Left kidney (tissue), 8 donors: ENCODE results near the gene PARP12. TPM values are rescaled to one million over a fixed set of nuclear protein-coding genes. Genes with fewer than 3 reads are reported as not detected.
A peak's percentile ranks its signal among the peaks of the same experiment; 100 is the strongest.
"Not testable (repeated sequence)": the region's sequence is repeated elsewhere in the genome, so short reads cannot be mapped to it uniquely, and the experiment has no call there.

ENCODE experiments used
- DNase-seq: peaks from one replicate; pipeline ENCODE4 v3.0.0-alpha.2; 2013
- long read RNA-seq, 8 donors: transcript quantifications; one replicate each; lab custom pipeline, GENCODE V29; 2026
- polyA plus RNA-seq: library from polyadenylated mRNA; unstranded; fragments of 120-200 nt; gene quantifications from one replicate; pipeline ENCODE4 v1.2.1, GENCODE V29; 2013; ENCODE audit not compliant: insufficient read length

Gene PARP12, protein sequence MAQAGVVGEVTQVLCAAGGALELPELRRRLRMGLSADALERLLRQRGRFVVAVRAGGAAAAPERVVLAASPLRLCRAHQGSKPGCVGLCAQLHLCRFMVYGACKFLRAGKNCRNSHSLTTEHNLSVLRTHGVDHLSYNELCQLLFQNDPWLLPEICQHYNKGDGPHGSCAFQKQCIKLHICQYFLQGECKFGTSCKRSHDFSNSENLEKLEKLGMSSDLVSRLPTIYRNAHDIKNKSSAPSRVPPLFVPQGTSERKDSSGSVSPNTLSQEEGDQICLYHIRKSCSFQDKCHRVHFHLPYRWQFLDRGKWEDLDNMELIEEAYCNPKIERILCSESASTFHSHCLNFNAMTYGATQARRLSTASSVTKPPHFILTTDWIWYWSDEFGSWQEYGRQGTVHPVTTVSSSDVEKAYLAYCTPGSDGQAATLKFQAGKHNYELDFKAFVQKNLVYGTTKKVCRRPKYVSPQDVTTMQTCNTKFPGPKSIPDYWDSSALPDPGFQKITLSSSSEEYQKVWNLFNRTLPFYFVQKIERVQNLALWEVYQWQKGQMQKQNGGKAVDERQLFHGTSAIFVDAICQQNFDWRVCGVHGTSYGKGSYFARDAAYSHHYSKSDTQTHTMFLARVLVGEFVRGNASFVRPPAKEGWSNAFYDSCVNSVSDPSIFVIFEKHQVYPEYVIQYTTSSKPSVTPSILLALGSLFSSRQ
- polyA plus RNA-seq = 22.2 TPM
- long read RNA-seq, donor 1 = 0 reads
- long read RNA-seq, donor 2, partial matches to known transcripts = 0 of 2 reads
- long read RNA-seq, donor 2, other reads (novel, unspliced or antisense) = 0 of 2 reads
- long read RNA-seq, donor 3 = 0 reads
- long read RNA-seq, donor 4 = 0 reads
- long read RNA-seq, donor 5, partial matches to known transcripts = 0 of 2 reads
- long read RNA-seq, donor 5, other reads (novel, unspliced or antisense) = 0 of 2 reads
- long read RNA-seq, donor 6, partial matches to known transcripts = 0 of 1 reads
- long read RNA-seq, donor 6, other reads (novel, unspliced or antisense) = 0 of 1 reads
- long read RNA-seq, donor 7, partial matches to known transcripts = 0 of 1 reads
- long read RNA-seq, donor 7, other reads (novel, unspliced or antisense) = 0 of 1 reads
- long read RNA-seq, donor 8, partial matches to known transcripts = 0 of 2 reads
- long read RNA-seq, donor 8, other reads (novel, unspliced or antisense) = 0 of 2 reads

DNA sequence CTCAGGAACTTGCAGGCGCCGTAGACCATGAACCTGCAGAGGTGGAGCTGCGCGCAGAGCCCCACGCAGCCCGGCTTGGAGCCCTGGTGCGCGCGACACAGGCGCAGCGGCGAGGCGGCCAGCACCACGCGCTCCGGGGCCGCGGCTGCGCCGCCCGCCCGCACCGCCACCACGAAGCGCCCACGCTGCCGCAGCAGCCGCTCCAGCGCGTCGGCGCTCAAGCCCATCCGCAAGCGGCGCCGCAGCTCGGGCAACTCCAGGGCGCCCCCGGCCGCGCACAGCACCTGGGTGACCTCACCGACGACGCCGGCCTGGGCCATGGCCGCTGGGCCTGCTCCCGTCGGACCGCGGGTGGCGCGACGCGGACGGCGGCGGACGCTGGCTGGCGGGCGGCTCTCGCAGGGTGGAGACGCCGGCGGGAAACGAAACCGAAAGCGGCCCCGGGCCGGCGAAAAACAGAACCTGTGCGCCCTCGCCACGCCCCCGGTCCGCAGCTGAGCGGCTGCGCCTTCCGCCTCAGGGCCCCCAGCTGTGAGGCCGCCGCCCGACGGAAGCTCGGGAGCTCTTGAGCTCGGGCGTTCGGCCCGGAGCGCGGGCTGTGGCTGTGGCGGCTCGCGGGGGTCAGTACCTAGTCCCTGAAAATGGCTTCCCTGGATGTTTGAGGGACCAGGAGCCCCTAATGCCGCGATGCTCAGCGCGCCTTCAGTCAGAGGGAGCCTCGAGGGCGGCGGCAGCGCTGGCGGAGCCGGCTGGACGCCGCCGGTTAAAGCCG, at the start of gene PARP12:
Gene PARP12, minus strand, starts transcription at position 424 of the 772 bp plus-strand sequence. Its CDS starts 104 bp downstream, at position 320.
- DNase-seq = peak; percentile 61

DNA sequence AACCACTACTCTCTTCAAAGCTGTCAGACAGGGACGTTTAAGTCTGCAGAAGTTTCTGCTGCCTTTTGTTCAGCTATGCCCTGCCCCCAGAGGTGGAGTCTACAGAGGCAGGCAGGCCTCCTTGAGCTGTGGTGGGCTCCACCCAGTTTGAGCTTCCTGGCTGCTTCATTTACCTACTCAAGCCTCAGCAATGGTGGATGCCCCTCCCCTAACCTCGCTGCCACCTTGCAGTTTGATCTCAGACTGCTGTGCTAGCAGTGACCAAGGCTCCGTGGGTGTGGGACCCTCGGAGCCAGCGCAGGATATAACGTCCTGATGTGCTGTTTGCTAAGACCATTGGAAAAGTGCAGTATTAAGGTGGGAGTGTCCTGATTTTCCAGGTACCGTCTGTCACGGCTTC, 46.0 kb upstream of the PARP12 start:
- DNase-seq = not testable (repeated sequence)

DNA sequence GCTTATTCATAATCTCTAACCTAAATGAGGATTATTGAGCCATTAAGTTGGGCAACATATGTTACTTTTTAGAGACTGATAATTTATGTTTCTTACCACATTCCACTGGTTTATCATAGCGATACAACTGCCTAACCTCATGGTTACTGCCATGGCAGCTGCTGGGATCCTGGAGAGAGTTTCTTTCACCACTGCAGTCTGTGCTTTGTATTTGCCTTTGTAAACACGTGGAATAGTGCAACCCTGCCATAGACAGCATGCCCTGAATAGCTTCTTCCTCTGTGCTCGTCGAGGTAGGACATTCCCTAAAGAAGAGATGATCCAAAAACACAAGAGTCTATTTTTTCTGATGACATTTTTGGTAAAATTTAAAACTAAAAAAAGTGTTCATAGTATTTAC, 33.7 kb upstream of the PARP12 start:
- no peak for DNase-seq

DNA sequence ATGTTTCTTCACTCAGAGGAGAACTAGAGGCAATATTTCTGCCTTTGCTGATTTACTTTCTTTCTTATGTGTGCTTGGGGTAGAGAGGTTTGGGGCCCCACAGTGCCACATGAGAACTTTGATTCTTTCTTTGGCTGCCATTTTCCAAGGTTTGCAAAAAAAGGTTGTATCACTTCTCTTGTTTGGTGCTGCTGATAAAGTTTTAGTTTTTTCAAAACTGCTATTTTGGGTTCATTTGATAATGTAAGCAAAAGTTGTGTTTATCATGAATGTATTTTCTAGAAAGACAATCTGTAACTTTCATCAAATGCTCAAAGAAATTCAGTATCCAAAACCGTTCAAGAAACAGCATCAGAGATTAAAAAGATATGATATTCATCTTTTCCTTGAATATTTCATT, 30.6 kb upstream of the PARP12 start:
- no peak for DNase-seq

DNA sequence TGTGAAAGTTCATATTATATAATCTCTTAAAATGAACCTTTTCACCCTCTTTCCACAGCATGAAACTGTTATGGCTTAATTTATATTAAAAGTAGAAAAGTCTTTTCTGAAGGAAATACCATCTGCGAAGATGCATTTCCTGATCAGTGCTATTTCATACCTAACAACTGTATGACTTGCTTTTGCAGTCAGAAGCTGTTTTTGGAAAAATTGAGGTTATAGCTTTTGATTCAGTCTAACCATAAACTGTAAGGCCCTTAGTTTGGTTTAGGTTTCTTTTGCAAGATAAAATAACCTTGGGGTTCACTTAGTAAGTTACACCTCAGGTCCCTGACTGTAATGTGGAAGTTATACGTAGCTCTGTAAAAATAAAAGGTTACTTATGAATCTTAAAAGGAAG, 22.7 kb upstream of the PARP12 start:
- no peak for DNase-seq

DNA sequence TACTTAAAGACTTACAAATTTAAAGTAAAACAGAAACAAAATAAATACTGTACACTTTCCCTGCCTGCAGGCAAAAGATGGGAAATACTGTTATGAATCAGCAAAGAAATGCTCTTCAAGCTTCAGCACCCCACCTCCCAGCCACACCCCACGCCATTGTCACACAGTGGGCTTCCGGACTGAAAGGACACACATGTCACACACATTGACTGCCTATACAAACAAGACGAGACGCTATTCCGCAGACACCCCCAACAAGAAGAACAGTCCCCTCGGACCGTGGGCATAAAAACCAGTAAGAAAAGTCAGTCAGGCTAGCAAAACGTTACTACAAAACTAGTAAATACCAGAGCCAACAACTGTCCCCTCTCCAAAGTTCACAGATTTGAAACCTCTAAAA, 22.2 kb upstream of the PARP12 start:
- DNase-seq = no peak

DNA sequence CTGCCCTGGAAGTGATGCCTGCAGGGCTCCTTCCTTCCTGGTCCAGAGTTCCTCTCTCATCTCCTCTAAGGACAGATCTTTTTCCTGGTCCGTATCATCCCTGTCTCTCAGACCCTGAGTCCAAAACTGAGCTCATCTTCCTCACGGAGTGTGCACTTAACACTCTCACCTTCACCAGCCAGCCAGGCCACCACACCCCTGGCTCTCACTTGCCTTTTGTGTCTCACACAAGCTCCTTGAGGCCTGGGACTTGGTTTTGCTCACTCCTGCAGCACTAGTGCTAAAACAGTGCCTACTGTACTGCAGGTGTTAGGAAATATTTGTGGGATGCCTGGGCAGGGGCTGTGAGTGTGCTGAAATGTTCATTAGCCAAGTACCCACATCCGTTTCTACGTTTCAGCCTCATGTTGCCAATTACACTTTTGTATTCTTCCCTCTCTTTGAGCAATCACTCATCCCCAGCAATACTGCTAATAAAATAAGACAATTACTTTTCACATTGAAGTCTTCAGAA, 21.4 kb upstream of the PARP12 start:
- DNase-seq = no peak

DNA sequence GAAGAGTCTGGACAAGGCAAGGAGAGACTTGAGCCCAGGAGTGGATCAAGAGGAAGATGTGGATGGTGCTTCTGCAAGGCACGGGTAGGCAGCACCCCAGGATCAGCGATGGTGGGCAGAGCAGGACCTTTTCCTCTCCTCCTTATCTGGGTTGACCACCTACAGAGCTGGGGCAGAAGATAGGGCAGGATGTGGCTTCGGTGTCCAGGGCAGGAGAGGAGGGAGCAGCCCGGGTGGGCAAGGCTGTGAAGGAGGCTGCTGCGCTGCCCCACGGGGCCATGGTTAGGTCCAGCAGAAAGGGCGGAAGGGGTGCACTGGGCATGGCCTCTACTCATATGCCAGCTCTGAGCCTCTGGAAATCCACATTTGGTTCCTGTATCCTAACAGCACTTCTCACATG, 20.0 kb upstream of the PARP12 start:
- DNase-seq = no peak

DNA sequence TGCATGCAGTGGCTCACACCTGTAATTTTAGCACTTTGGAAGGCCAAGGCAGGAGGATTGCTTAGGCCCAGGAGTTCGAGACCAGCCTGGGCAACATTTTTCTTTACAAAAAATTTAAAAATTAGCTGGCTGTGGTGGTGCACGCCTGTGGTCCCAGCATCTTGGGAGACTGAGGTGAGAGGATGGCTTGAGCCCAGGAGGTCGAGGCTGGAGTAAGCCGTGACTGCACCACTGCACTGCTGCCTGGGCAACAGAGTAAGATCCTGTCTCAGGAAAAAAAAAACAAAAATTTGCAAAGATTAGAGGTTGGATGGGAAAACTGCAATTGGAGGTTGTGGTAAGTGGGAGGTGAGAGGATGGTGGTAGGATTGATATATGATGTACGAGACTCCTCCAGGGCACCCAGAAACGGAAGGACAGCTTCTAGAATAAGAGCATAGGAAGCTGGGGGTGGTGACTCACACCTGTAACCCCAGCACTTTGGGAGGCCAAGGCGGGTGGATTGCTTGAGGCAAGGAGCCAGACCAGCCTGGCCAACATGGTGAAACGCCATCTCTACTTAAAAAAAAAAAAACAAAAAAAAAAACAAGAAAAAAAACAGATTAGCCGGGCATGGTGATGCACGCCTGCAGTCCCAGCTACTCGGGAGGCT, 19.1 kb upstream of the PARP12 start:
- DNase-seq = no peak

DNA sequence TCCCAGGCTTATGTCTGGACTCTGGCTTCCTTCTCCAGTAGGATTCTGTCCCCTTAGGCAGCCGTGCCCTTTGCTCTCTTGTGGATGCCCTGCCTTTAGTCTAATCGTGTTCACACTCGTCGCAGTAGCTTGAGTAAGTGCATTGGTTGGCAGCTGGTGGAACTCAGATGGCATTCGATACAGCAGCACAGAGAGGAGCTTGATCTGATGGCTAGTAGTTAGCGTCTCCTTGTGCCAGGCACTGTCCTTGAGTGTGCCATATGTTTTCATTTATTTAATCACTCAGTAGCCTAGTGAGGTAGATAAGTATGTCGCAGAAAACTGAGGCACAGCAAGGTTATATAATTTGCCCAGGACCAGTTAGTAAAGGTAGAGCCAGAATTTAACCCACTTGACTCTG, 18.2 kb upstream of the PARP12 start:
- no peak for DNase-seq

DNA sequence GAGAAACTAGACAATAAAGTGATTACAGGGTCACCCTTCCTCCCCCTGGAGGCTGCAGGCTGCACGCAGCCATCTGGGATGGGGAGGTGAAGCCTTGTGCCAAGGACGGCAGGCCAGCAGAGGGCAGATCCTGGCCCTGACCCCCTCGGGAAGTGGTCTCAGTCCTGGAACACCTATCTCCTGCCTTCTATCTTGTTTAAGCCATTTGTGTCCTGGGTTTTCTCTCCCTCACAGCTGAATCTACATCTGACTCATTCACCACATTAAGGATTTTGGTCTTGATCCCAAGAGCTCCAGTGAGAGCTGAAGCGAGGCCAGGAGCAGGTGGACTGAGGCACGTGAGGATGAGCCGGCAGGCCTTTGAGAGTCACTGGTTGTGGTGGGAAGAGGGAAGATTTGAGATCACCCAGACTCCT, 16.4 kb upstream of the PARP12 start:
- no peak for DNase-seq

DNA sequence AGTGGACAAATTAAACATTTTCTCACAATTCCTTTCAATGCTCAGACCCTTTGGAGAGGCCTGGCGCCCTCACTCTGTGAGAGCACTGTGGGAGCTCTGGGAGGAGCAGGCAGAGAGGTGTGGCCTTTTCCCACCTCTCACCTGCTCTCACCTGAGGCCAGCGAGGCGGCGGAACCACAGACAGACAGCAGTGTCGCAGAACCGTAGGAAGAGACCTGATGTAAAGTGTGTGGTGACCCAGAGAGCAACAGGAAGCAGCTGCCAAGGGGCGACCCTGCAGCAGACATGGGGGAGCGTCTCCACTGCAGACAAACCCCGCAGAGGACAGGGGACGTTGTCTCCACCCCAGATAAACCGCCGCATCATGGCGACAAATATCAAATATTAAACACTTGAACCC, 15.6 kb upstream of the PARP12 start:
- no peak for DNase-seq

DNA sequence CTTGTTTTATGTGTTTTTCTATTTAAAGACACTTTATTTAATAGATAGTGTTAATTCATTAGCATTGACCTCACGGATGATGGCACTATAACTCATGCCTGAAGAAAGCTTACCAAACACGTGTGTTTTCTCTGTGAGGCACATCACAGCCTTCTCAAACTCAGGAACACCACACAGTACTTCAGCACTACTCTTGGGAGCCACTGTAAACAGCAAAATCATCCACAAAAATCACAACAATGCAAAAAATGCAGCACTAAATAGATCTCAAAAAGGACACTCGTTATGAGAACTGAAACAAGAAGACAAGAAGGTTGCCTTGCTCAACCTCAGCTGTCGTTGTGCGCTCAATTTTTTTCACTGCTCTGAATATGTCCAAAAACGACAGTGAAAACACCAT, 12.0 kb upstream of the PARP12 start:
- DNase-seq = no peak

DNA sequence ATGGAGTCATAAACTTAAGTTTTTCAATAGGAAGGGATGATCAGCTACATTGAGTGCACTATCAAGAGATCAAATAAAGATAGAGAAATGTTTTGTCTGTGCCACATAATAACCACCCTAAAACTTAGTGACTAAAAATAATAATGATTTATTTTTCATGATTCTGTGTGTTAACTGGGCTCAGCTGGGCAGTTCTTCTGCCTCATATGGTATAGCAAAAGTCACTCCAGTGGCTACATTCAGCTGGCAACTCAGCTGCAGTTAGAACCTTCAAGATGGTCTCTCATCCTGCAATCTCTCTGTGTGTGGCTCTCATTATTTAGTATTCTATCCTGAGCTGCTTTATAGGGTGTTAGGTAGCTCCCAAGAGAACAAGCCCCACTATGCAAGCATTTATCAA, 7.8 kb upstream of the PARP12 start:
- no peak for DNase-seq

DNA sequence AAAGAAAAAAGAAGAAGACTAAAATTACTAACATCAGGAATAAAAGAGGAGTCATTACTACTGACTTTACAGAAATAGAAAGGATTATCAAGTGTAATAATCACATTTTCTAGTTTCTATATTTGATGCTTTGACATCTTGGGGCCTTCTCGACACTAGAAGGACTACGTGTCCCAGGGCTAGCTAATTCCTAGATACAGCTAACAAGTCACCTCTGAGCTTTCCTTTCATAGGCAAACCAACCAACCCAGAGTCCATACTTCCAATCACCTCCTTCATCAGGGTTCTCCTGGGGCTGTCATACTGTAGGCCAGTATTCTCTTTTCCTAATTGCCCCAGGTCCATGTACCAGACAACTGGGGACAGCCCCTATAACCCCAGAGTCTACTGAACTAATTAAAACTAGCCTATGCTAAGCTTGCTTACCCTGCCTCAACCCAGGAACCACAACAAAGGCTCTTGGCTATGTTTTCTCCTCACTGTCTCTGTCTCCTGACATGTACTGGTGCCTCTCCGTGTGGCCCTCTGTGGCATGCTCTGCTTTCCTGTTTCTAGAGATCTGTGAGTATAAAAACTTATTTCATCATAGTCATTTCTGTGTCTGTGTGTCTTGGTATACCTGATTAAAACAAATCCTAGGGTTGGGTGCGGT, 6.7 kb upstream of the PARP12 start:
- DNase-seq = no peak

DNA sequence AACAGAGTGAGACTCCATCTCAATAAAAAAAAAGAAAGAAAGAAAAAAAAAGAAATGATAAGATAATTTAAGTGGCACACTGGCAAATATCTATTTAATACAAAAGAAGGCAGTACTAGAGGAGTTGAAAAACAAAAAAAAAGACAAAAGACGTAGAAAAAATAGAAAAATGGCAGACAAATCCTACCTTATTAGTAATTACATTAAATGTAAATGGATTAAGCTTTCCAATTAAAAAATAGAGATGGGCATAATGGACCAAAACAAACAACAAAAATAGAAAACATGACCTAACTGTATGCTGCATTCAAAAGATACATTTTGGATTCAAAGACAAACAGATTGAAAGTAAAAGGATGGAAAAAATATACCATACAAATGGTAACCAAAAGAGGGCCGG, 5.3 kb upstream of the PARP12 start:
- DNase-seq = no peak

DNA sequence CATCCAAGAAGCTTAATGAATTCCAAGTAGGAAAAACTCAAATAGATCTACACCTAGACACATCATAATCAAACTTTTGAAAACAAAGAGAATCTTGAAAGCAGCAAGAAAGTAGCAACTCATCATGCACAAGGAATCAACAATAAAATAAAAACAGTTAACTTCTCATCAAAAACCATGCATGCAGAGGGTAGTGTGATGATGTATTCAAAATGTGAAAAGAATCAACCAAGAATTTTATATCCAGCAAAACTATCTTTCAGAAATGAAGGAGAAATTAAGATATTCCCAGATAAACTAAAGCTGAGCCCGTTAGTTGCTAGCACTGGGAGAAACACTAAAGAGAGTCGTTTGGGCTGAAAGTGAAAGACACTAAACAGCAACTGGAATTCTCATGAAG, 4.3 kb upstream of the PARP12 start:
- no peak for DNase-seq

DNA sequence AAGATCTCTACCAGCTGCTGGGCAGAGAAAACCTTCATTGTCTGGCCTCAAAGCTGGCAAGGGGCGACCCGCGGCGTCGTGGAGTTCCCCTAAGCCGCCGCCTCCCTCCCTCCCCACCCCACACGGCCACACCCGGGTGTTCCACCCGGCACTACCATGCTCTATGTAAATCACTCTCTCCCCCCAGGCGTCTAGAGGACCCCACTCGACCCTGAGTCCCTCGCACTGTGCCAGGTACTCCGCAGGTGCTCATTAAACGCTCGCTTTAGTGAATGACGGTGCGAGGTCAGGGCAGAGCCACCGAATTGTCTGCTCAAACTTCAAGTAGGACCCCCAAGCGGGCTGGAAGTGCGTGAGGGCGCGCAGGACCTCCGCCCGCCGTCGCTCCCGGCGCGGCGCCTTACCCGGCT, 628 bp downstream of the PARP12 start:
- no peak for DNase-seq

DNA sequence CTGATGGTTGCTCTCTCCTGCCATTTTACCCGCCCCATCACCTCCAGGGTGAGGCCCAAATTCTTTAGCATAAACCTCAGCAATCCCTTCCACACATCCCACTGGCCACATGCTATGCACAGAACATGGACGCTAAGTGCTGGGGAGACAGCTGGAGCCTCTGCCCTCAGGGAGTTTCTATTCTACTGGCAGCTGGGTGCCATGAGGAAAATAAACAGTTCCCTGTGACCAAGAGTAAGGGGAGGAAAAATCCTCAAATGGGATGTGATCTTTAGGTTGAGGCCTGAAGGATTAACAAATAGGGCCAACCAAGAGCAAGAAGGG, 1.2 kb downstream of the PARP12 start:
- DNase-seq = no peak

DNA sequence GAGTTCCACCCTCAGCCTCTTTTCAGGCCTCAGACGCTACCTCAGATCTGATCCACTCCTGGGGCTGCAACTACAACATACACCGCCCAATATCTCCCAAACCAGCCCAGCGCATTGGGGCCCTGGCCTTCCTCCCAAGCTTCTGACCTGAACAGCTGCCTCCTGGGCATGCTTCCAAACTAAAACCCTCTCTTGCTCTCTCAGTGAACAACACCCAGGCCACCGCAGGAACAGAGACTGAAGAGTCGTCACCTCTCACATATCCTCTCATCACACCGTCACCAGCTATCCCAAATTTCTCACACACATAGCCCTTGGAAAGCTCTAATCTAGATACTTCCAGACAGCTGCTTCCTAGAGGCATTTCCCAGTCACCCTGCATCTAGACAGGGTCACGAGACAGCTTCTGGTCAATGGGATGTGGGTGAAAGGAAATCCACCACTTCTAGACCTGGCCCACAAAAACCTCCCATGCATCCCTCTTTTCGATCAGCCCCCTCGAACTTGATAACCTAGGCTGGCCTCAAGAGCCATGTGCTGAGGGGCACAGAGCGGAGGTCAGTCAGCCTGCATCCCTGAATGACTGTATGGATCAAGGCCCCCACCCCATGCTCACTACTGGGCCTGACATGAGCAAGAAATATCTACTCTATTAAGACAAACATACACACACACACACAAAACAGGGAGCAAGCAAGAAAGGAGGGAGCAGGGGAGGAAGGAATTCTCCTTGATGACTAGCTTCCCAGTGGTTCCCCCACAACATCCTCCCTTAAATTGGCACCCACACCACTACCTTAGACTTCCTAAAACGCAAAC, 1.8 kb downstream of the PARP12 start:
- no peak for DNase-seq
